ENCODE data around the gene TRIM38. TPM values are rescaled to one million over a fixed set of nuclear protein-coding genes. Genes with fewer than 3 reads are reported as not detected.

TRIM38 gene
- total and polyA plus RNA-seq, 4 donors, result 7.2 to 18.0 (median 10.1) TPM

GRCh38 chr6:25921525-25922203 is 40.9 kb upstream of the TRIM38 start:
- DNase-seq (no peak), ATAC-seq (ENCODE audit: insufficient read depth, low FRiP score) (no peak)
- Histone ChIP-seq H3K27me3 (ENCODE audit: control insufficient read depth in 3 of 3, insufficient read depth in 3 of 3, low read length in 2 of 3) (no peaks in the 10 kb centered on the region), H3K27ac (ENCODE audit: low read depth in 1 of 2, low read length in 1 of 2) (no peak overlapping the region), H3K36me3 (ENCODE audit: control insufficient read depth in 4 of 4, insufficient read depth in 4 of 4, low read length in 4 of 4) (no peaks in the 10 kb centered on the region), H3K4me3 (no peak overlapping the region), H3K9me3 (ENCODE audit: control insufficient read depth in 4 of 4, insufficient read depth in 3 of 4, low read length in 3 of 4) (no peaks in the 10 kb centered on the region), H3K4me1 (ENCODE audit: control insufficient read depth in 5 of 5, insufficient read depth in 5 of 5, low read length in 5 of 5) (no peaks in the 10 kb centered on the region), H3K9ac (ENCODE audit: insufficient read depth in 1 of 2, low read length in 2 of 2) (no peak overlapping the region)
- no peak for TF ChIP-seq CTCF (IDR thresholded peaks at IDR 0.05; ENCODE audit: control extremely low read depth, extremely low read depth)

- DNase-seq, result no peak
- H3K27me3 ChIP-seq (ENCODE audit: control insufficient read depth in 3 of 3, insufficient read depth in 3 of 3, low read length in 2 of 3), result no peaks in the 10 kb centered on the region
- no peak overlapping the region for H3K27ac ChIP-seq (ENCODE audit: low read depth in 1 of 2, low read length in 1 of 2)
- TF ChIP-seq CTCF (IDR thresholded peaks at IDR 0.05; ENCODE audit: control extremely low read depth, extremely low read depth), result no peak
- no peaks in the 10 kb centered on the region for H3K36me3 ChIP-seq (ENCODE audit: control insufficient read depth in 4 of 4, insufficient read depth in 4 of 4, low read length in 4 of 4)
- H3K9me3 ChIP-seq (ENCODE audit: control insufficient read depth in 4 of 4, insufficient read depth in 3 of 4, low read length in 3 of 4), result no peaks in the 10 kb centered on the region
- H3K4me3 ChIP-seq, result no peak overlapping the region
- ATAC-seq (ENCODE audit: insufficient read depth, low FRiP score), result no peak
- H3K9ac ChIP-seq (ENCODE audit: insufficient read depth in 1 of 2, low read length in 2 of 2), result no peak overlapping the region
- 72 to 86% methylated on average over 2 of the region's 2 CpGs for WGBS, 2 donors
- H3K4me1 ChIP-seq (ENCODE audit: control insufficient read depth in 5 of 5, insufficient read depth in 5 of 5, low read length in 5 of 5), result no peaks in the 10 kb centered on the region
These were observed 40.3 kb upstream of the TRIM38 start for GRCh38 chr6:25922301-25922700.

GRCh38 chr6:25925876-25926275 is 36.7 kb upstream of the TRIM38 start:
- 48% methylated on average over 1 of the region's 1 CpG for WGBS, 2 donors
- no peak for TF ChIP-seq CTCF (IDR thresholded peaks at IDR 0.05; ENCODE audit: control extremely low read depth, extremely low read depth)
- Histone ChIP-seq H3K9me3 (ENCODE audit: control insufficient read depth in 4 of 4, insufficient read depth in 3 of 4, low read length in 3 of 4) (no peaks in the 10 kb centered on the region), H3K4me3 (no peak overlapping the region), H3K27me3 (ENCODE audit: control insufficient read depth in 3 of 3, insufficient read depth in 3 of 3, low read length in 2 of 3) (no peaks in the 10 kb centered on the region), H3K4me1 (ENCODE audit: control insufficient read depth in 5 of 5, insufficient read depth in 5 of 5, low read length in 5 of 5) (peaks cover 0 to 3% (median 0%) of the 10 kb centered on the region in 5 donors), H3K27ac (ENCODE audit: low read depth in 1 of 2, low read length in 1 of 2) (no peak overlapping the region), H3K9ac (ENCODE audit: insufficient read depth in 1 of 2, low read length in 2 of 2) (no peak overlapping the region), H3K36me3 (ENCODE audit: control insufficient read depth in 4 of 4, insufficient read depth in 4 of 4, low read length in 4 of 4) (no peaks in the 10 kb centered on the region)
- no peak for DNase-seq
- ATAC-seq (ENCODE audit: insufficient read depth, low FRiP score), result no peak

- Histone ChIP-seq H3K9me3 (ENCODE audit: control insufficient read depth in 4 of 4, insufficient read depth in 3 of 4, low read length in 3 of 4) (no peaks in the 10 kb centered on the region), H3K27me3 (ENCODE audit: control insufficient read depth in 3 of 3, insufficient read depth in 3 of 3, low read length in 2 of 3) (no peaks in the 10 kb centered on the region), H3K36me3 (ENCODE audit: control insufficient read depth in 4 of 4, insufficient read depth in 4 of 4, low read length in 4 of 4) (no peaks in the 10 kb centered on the region), H3K9ac (ENCODE audit: insufficient read depth in 1 of 2, low read length in 2 of 2) (no peak overlapping the region), H3K27ac (ENCODE audit: low read depth in 1 of 2, low read length in 1 of 2) (no peak overlapping the region), H3K4me1 (ENCODE audit: control insufficient read depth in 5 of 5, insufficient read depth in 5 of 5, low read length in 5 of 5) (peaks cover 0 to 3% (median 0%) of the 10 kb centered on the region in 5 donors), H3K4me3 (no peak overlapping the region)
- TF ChIP-seq CTCF (IDR thresholded peaks at IDR 0.05; ENCODE audit: control extremely low read depth, extremely low read depth), result no peak
- no peak for ATAC-seq (ENCODE audit: insufficient read depth, low FRiP score)
- 74 to 76% methylated on average over 2 of the region's 2 CpGs for WGBS, 2 donors
- DNase-seq, result no peak
These were observed 35.4 kb upstream of the TRIM38 start for GRCh38 chr6:25927178-25927577.
